H1 (cell line): ENCODE measurements around the gene ORAI3. TPM values are rescaled to one million over a fixed set of nuclear protein-coding genes. Genes with fewer than 3 reads are reported as not detected.

Source experiments
- CTCF ChIA-PET: fragments of 300-600 bp; sonication (Branson Sonifier 250); formaldehyde crosslinking; loops from one replicate; lab custom pipeline; 2021; ENCODE audit not compliant: partially characterized antibody; lab: Charles Lee
- POLR2A ChIA-PET: fragments of 300-600 bp; sonication (Branson Sonifier 250); formaldehyde crosslinking; loops from one replicate; lab custom pipeline; 2021; ENCODE audit warnings: inconsistent platforms; ENCODE audit not compliant: partially characterized antibody; lab: Charles Lee
- DNase-seq, 2 experiments: peaks; one replicate each; pipeline versions ENCODE4 v3.0.0 to v3.0.0-alpha.2; 2010 to 2022; ENCODE audit warnings: low spot score in 2 of 2, low read depth in 1 of 2, mixed read lengths in 1 of 2
- FAIRE-seq: peaks from 2 replicates; lab custom pipeline; 2011; peaks lifted over from hg19 to GRCh38; lab: Jason Lieb, UNC
- H2AFZ ChIP-seq: 2 replicates; pipeline ENCODE4 v1.8.1; 2012; ENCODE audit warnings: low read length, inconsistent platforms
- H2AK5ac ChIP-seq: 2 replicates; pipeline ENCODE4 v1.6.1; 2013; ENCODE audit warnings: low read depth, low read length
- H2BK120ac ChIP-seq: replicated peaks from 2 replicates; pipeline ENCODE3; 2013; ENCODE audit warnings: low read depth, low read length, inconsistent platforms
- H2BK12ac ChIP-seq: 2 replicates; pipeline ENCODE4 v1.6.1; 2013; ENCODE audit warnings: low read depth, low read length
- H2BK15ac ChIP-seq: 2 replicates; pipeline ENCODE4 v1.6.1; 2013; ENCODE audit warnings: low read length
- H2BK20ac ChIP-seq: 2 replicates; pipeline ENCODE4 v1.6.1; 2013; ENCODE audit warnings: low read length
- H2BK5ac ChIP-seq: 2 replicates; pipeline ENCODE4 v1.6.1; 2013; ENCODE audit warnings: low read depth, low read length
- H3K14ac ChIP-seq: 2 replicates; pipeline ENCODE4 v1.6.1; 2013; ENCODE audit warnings: inconsistent platforms; ENCODE audit not compliant: insufficient read length
- H3K18ac ChIP-seq: 2 replicates; pipeline ENCODE4 v1.6.1; 2013; ENCODE audit warnings: low read length; ENCODE audit errors: extremely low read depth
- H3K23ac ChIP-seq: 2 replicates; pipeline ENCODE4 v1.6.1; 2013; ENCODE audit warnings: inconsistent platforms; ENCODE audit not compliant: insufficient read length
- H3K23me2 ChIP-seq: 2 replicates; pipeline ENCODE4 v1.6.1; 2013; ENCODE audit warnings: low read depth, low read length
- H3K27ac ChIP-seq: 2 replicates; pipeline ENCODE4 v1.6.1; 2011; ENCODE audit warnings: low read depth, low read length, inconsistent platforms
- H3K27me3 ChIP-seq, 4 experiments: replicated peaks in 1 of 4; 1 replicate in 1 of 4; 2 replicates in 3 of 4; pipeline versions ENCODE4 v1.6.1 to v1.8.1; 2011 to 2013; ENCODE audit warnings: low read length in 3 of 4, mild to moderate bottlenecking in 3 of 4, inconsistent platforms in 2 of 4, mixed read lengths in 2 of 4, moderate library complexity in 1 of 4; ENCODE audit not compliant: control insufficient read depth in 3 of 4, insufficient read depth in 3 of 4; ENCODE audit errors: extremely low read depth in 1 of 4
- H3K36me3 ChIP-seq, 4 experiments: 2 replicates each; pipeline versions ENCODE4 v1.6.1 to v1.8.1; 2011 to 2013; ENCODE audit warnings: mild to moderate bottlenecking in 4 of 4, low read length in 3 of 4, moderate library complexity in 2 of 4, control low read depth in 1 of 4, inconsistent platforms in 1 of 4; ENCODE audit not compliant: insufficient read depth in 4 of 4, control insufficient read depth in 2 of 4
- H3K4ac ChIP-seq: replicated peaks from 2 replicates; pipeline ENCODE3; 2013; ENCODE audit warnings: low read length, low read depth, mixed read lengths, inconsistent platforms; ENCODE audit not compliant: insufficient read length
- H3K4me1 ChIP-seq, 4 experiments: replicated peaks in 1 of 4; 1 replicate in 1 of 4; 2 replicates in 3 of 4; pipeline versions ENCODE4 v1.6.1 to v1.8.1; 2011 to 2013; ENCODE audit warnings: low read length in 3 of 4, inconsistent platforms in 2 of 4, mixed read lengths in 1 of 4; ENCODE audit not compliant: insufficient read depth in 4 of 4, control insufficient read depth in 3 of 4
- H3K4me2 ChIP-seq, 2 experiments: 2 replicates each; pipeline versions ENCODE4 v1.6.1 to v1.8.1; 2011 to 2013; ENCODE audit warnings: low read depth in 2 of 2, low read length in 2 of 2, control low read depth in 1 of 2, inconsistent platforms in 1 of 2, mild to moderate bottlenecking in 1 of 2; ENCODE audit not compliant: insufficient read depth in 1 of 2
- H3K4me3 ChIP-seq, 4 experiments: fragments of 200-600, 300-600 bp in 1 of 4; sonication (generic), shearing (Covaris generic), sonication (Bioruptor Twin) in 1 of 4; 2 replicates each; pipeline versions ENCODE4 v1.5.1 to v1.8.1; 2011 to 2016; ENCODE audit warnings: low read length in 4 of 4, low read depth in 3 of 4, control low read depth in 2 of 4, inconsistent platforms in 2 of 4, mild to moderate bottlenecking in 2 of 4, mixed read lengths in 1 of 4, moderate library complexity in 1 of 4; ENCODE audit not compliant: insufficient read depth in 2 of 4; ENCODE audit errors: extremely low read depth in 1 of 4
- H3K56ac ChIP-seq: replicated peaks from 2 replicates; pipeline ENCODE3; 2013; ENCODE audit warnings: low read depth, mild to moderate bottlenecking, mixed read lengths, low read length, inconsistent platforms; ENCODE audit not compliant: insufficient read length
- H3K79me1 ChIP-seq: 2 replicates; pipeline ENCODE4 v1.6.1; 2013; ENCODE audit warnings: low read depth, low read length, control low read depth
- H3K79me2 ChIP-seq, 2 experiments: 2 replicates each; pipeline versions ENCODE4 v1.6.1 to v1.8.1; 2012 to 2013; ENCODE audit warnings: low read length in 2 of 2, mild to moderate bottlenecking in 2 of 2, inconsistent platforms in 1 of 2; ENCODE audit not compliant: insufficient read depth in 2 of 2, control insufficient read depth in 1 of 2
- H3K9ac ChIP-seq, 4 experiments: replicated peaks in 1 of 4; 1 replicate in 1 of 4; 2 replicates in 3 of 4; pipeline versions ENCODE4 v1.6.1 to v1.8.1; 2011 to 2013; ENCODE audit warnings: low read depth in 3 of 4, low read length in 3 of 4, control low read depth in 2 of 4, mild to moderate bottlenecking in 2 of 4, moderate library complexity in 2 of 4, inconsistent platforms in 1 of 4; ENCODE audit errors: extremely low read depth in 1 of 4
- H3K9me3 ChIP-seq, 2 experiments: 2 replicates each; pipeline versions ENCODE4 v1.6.1 to v1.8.1; 2012 to 2013; ENCODE audit warnings: mild to moderate bottlenecking in 2 of 2, moderate library complexity in 2 of 2, control low read depth in 1 of 2, inconsistent platforms in 1 of 2, low read depth in 1 of 2, low read length in 1 of 2, mixed read lengths in 1 of 2; ENCODE audit not compliant: insufficient read depth in 2 of 2
- H4K20me1 ChIP-seq, 2 experiments: replicated peaks in 1 of 2; 2 replicates each; pipeline versions ENCODE3 to v1.8.1; 2011 to 2013; ENCODE audit warnings: inconsistent platforms in 2 of 2, low read length in 2 of 2, mild to moderate bottlenecking in 1 of 2; ENCODE audit not compliant: insufficient read depth in 2 of 2, control insufficient read depth in 1 of 2
- H4K5ac ChIP-seq: 2 replicates; pipeline ENCODE4 v1.6.1; 2013; ENCODE audit warnings: low read length, low read depth, mixed read lengths, inconsistent platforms; ENCODE audit not compliant: insufficient read length
- H4K8ac ChIP-seq: 2 replicates; pipeline ENCODE4 v1.8.0; 2013; ENCODE audit warnings: mild to moderate bottlenecking, moderate library complexity, low read length, inconsistent platforms; ENCODE audit not compliant: insufficient read depth; ENCODE audit errors: extremely low read depth
- H4K91ac ChIP-seq: replicated peaks from 2 replicates; pipeline ENCODE3; 2013; ENCODE audit warnings: low read length, mixed read lengths, inconsistent platforms; ENCODE audit not compliant: insufficient read length
- BRCA1 ChIP-seq: IDR thresholded peaks from 2 replicates; pipeline ENCODE4 v1.6.1; 2012; ENCODE audit warnings: low read depth, low read length, improper control_type of control experiment
- CHD1 ChIP-seq: IDR thresholded peaks from 2 replicates; pipeline ENCODE4 v1.6.1; 2012; ENCODE audit warnings: low read depth, low read length, improper control_type of control experiment
- CREB1 ChIP-seq: IDR thresholded peaks from 2 replicates; pipeline ENCODE4 v1.6.1; 2012; ENCODE audit warnings: inconsistent platforms
- CTBP2 ChIP-seq: IDR thresholded peaks from 2 replicates; pipeline ENCODE4 v1.7.0; 2011; ENCODE audit warnings: borderline replicate concordance, mild to moderate bottlenecking, moderate library complexity, mixed read lengths, low read length; ENCODE audit not compliant: insufficient read depth, insufficient read length
- E2F6 ChIP-seq: IDR thresholded peaks from 2 replicates; pipeline ENCODE4 v1.6.1; 2012; ENCODE audit warnings: inconsistent platforms
- EZH2 ChIP-seq: fragments of 200-600 bp; sonication (generic); IDR thresholded peaks from 2 replicates; pipeline ENCODE4 v1.7.1; 2012; ENCODE audit warnings: low read depth, mild to moderate bottlenecking, moderate library complexity, low read length, inconsistent platforms; ENCODE audit not compliant: severe bottlenecking
- KDM4A ChIP-seq: IDR thresholded peaks from one replicate; pipeline ENCODE4 v1.7.1; 2012; ENCODE audit warnings: low read depth, mild to moderate bottlenecking, moderate library complexity, low read length, inconsistent platforms; ENCODE audit not compliant: severe bottlenecking
- NRF1 ChIP-seq: IDR thresholded peaks from 2 replicates; pipeline ENCODE4 v1.6.1; 2011; ENCODE audit warnings: mild to moderate bottlenecking, low read depth, low read length, improper control_type of control experiment
- RNF2 ChIP-seq: fragments of 200-900, 300-1000 bp; sonication (generic); IDR thresholded peaks from 2 replicates; pipeline ENCODE4 v1.7.1; 2016; ENCODE audit warnings: borderline replicate concordance, low read depth, mild to moderate bottlenecking, antibody characterized with exemption, low read length; ENCODE audit not compliant: poor library complexity, severe bottlenecking; ENCODE audit errors: missing control alignments
- SAP30 ChIP-seq: fragments of 300-600 bp; sonication (generic); IDR thresholded peaks from 2 replicates; pipeline ENCODE4 v1.7.1; 2012; ENCODE audit warnings: low read length, moderate library complexity, mild to moderate bottlenecking, inconsistent platforms; ENCODE audit not compliant: insufficient read depth, insufficient replicate concordance
- SRF ChIP-seq: IDR thresholded peaks from 2 replicates; pipeline ENCODE4 v1.6.1; 2011; ENCODE audit warnings: mild to moderate bottlenecking, low read depth, low read length, moderate library complexity
- TEAD4 ChIP-seq: IDR thresholded peaks from 2 replicates; pipeline ENCODE4 v1.6.1; 2012; ENCODE audit warnings: low read depth, low read length, inconsistent platforms, mixed read lengths
- YY1 ChIP-seq: IDR thresholded peaks from 2 replicates; pipeline ENCODE4 v1.6.1; 2011; ENCODE audit warnings: low read depth, mild to moderate bottlenecking, low read length
- WGBS, 2 experiments: shearing (Covaris generic) in 1 of 2; methylation state at CpG; one replicate each; pipeline versions ENCODE4 v1.1.6 to v1.1.7; 2013 to 2015; ENCODE audit warnings: low lambda C conversion rate in 2 of 2, mixed read lengths in 2 of 2, inconsistent platforms in 1 of 2, low coverage in 1 of 2, missing lambda C conversion rate in 1 of 2; ENCODE audit not compliant: insufficient replicate concordance in 2 of 2, insufficient coverage in 1 of 2, insufficient read length in 1 of 2; ENCODE audit errors: extremely low coverage in 1 of 2, missing lambda C conversion rate in 1 of 2; 5-methylcytosine and 5-hydroxymethylcytosine counted together
- polyA plus RNA-seq, 7 experiments: library from polyadenylated mRNA; depleted of rRNA in 3 of 7; stranded (reverse) in 5 of 7; unstranded in 2 of 7; fragments of >200 nt in 5 of 7; fragments of 200-250 nt in 2 of 7; gene quantifications; 1 replicate in 5 of 7; 2 replicates in 1 of 7; 4 replicates in 1 of 7; pipeline versions ENCODE4 v1.2.1 to v1.2.3, GENCODE V29; 2011 to 2013; ENCODE audit warnings: missing spikeins in 2 of 7, mixed read lengths in 2 of 7
- total RNA-seq: library from RNA; stranded (reverse); fragmentation: NEBNext Ultra II Directional; extraction: Animal tissue kit (Norgen Biotek cat#: 25700); gene quantifications from 2 replicates; pipeline ENCODE4 v1.2.1, GENCODE V29; 2021

Gene ORAI3
- total and polyA plus RNA-seq, 2 of the 8 experiments (the other 6 are each of a cell fraction or from before 2014, with no cell fraction given): 8.7 to 24.5 TPM

- no peak overlapping the region for H3K4ac ChIP-seq
- no peak overlapping the region for H3K14ac ChIP-seq
- no peak overlapping the region for H3K27ac ChIP-seq
- H2BK20ac ChIP-seq: no peak overlapping the region
- peaks cover 1 to 27% of the 10 kb centered on the region in 2 experiments for H4K20me1 ChIP-seq
- no peak overlapping the region for H3K4me3 ChIP-seq
- H2BK12ac ChIP-seq: no peak overlapping the region
- H3K79me2 ChIP-seq: no peaks in the 10 kb centered on the region
- H2BK5ac ChIP-seq: no peak overlapping the region; the same call in 1 of the 2 replicates
- FAIRE-seq (no peak), DNase-seq (no peak)
- no peak overlapping the region for H3K56ac ChIP-seq
- peaks cover 0 to 3% (median 1%) of the 10 kb centered on the region in 4 experiments; a peak in 4 of 7 replicates for H3K4me1 ChIP-seq
- no peak overlapping the region for H4K5ac ChIP-seq
- H2AK5ac ChIP-seq: no peak overlapping the region
- no peak overlapping the region; a peak in 1 of 7 replicates for H3K9ac ChIP-seq
- no peak overlapping the region for H2AFZ ChIP-seq
- H3K23ac ChIP-seq: no peak overlapping the region
- H4K8ac ChIP-seq: no peak overlapping the region
- H4K91ac ChIP-seq: no peak overlapping the region
- H3K9me3 ChIP-seq: no peaks in the 10 kb centered on the region
- H2BK15ac ChIP-seq: no peak overlapping the region
- H3K18ac ChIP-seq: no peak overlapping the region
- H3K79me1 ChIP-seq: no peaks in the 10 kb centered on the region
- H3K4me2 ChIP-seq: no peak overlapping the region
- H3K36me3 ChIP-seq: peaks cover 10 to 36% (median 29%) of the 10 kb centered on the region in 4 experiments; a peak in 6 of 8 replicates
- 95% methylated on average over 28 of the region's 29 CpGs; no CpG with 5 or more reads in 1 of the 2 experiments for WGBS, 2 experiments
- no peak overlapping the region for H2BK120ac ChIP-seq
- ChIA-PET CTCF (interaction anchor here (1.1 kb wide), 1 partner anchor 44 kb away, joined by 3 read pairs; no protein-coding TSS in a partner anchor), POLR2A (interaction anchor here (2.0 to 5.9 kb wide), 2 partner anchors 10 to 15 kb away, joined by 5 to 45 read pairs; no protein-coding TSS in a partner anchor)
- peaks cover 3% of the 10 kb centered on the region; the same call in 1 of the 2 replicates for H3K23me2 ChIP-seq
- no peaks in the 10 kb centered on the region for H3K27me3 ChIP-seq
- TF ChIP-seq TEAD4 (no peak), RNF2 (no peak), CREB1 (no peak), SRF (no peak), NRF1 (no peak), KDM4A (no peak), YY1 (no peak), SAP30 (no peak), CHD1 (no peak), EZH2 (no peak), CTBP2 (no peak), BRCA1 (no peak), E2F6 (no peak)
These were observed 31.6 kb downstream of the ORAI3 start for GRCh38 chr16:30980434-30980833.
